Stimulated activated CD4-positive, alpha-beta T cell treated with anti-CD3 and anti-CD28 coated beads, TNF-alpha, amount 100 ng/mL, for 1 hour (primary cell): ENCODE measurements around the gene LRIT1.

Experiments
- DNase-seq, 3 donors: peaks; one replicate each; pipeline ENCODE4 v3.0.0-alpha.2; 2020; ENCODE audit warnings: low read depth in 3 of 3, low spot score in 1 of 3

LRIT1 gene

GRCh38 chr10:84193846-84194423, 47.4 kb downstream of the LRIT1 start:
- no peak for DNase-seq

- no peak for DNase-seq
Measured at GRCh38 chr10:84193327-84193726, 48.0 kb downstream of the LRIT1 start.

GRCh38 chr10:84191106-84191505, 50.2 kb downstream of the LRIT1 start:
- no peak for DNase-seq

- no peak for DNase-seq
Measured at GRCh38 chr10:84190621-84191020, 50.7 kb downstream of the LRIT1 start.

GRCh38 chr10:84188815-84189214, 52.5 kb downstream of the LRIT1 start:
- DNase-seq = no peak

- DNase-seq = no peak
Measured at GRCh38 chr10:84185526-84186175, 55.7 kb downstream of the LRIT1 start.

GRCh38 chr10:84184517-84184916, 56.8 kb downstream of the LRIT1 start:
- DNase-seq = no peak

GRCh38 chr10:84181631-84182030, 59.7 kb downstream of the LRIT1 start:
- no peak for DNase-seq
